Islet precursor cell (in vitro differentiated cells): Measurements from ENCODE around the gene HSPB1.
A peak's percentile ranks its signal among the peaks of the same experiment; 100 is the strongest.
"Not testable (repeated sequence)": the region's sequence is repeated elsewhere in the genome, so short reads cannot be mapped to it uniquely, and the experiment has no call there.

Experiments used
- DNase-seq: peaks from one replicate; pipeline ENCODE4 v3.0.0-alpha.2; 2018

Gene HSPB1

GRCh38 chr7:76302347-76303201 lies at the start of gene HSPB1:
Gene HSPB1, plus strand, starts transcription at chr7:76302673. Its CDS starts 40 bp downstream, at chr7:76302713.
- peak; percentile 93 for DNase-seq

GRCh38 chr7:76254781-76255180 lies 47.7 kb upstream of the HSPB1 start:
- no peak for DNase-seq

GRCh38 chr7:76257973-76258372 lies 44.5 kb upstream of the HSPB1 start:
- DNase-seq, result peak; percentile 70

- no peak for DNase-seq
Observed at GRCh38 chr7:76259124-76260093, 43.1 kb upstream of the HSPB1 start.

GRCh38 chr7:76260171-76260703 lies 42.2 kb upstream of the HSPB1 start:
- DNase-seq, result peak; percentile 96

GRCh38 chr7:76261329-76261728 lies 41.1 kb upstream of the HSPB1 start:
- DNase-seq, result no peak

GRCh38 chr7:76261931-76262330 lies 40.5 kb upstream of the HSPB1 start:
- DNase-seq, result no peak

- DNase-seq, result peak; percentile 86
Observed at GRCh38 chr7:76262683-76263402, 39.6 kb upstream of the HSPB1 start.

- no peak for DNase-seq
Observed at GRCh38 chr7:76265299-76265698, 37.2 kb upstream of the HSPB1 start.

GRCh38 chr7:76267107-76267893 lies 35.2 kb upstream of the HSPB1 start:
- no peak for DNase-seq

- no peak for DNase-seq
Observed at GRCh38 chr7:76267894-76268183, 34.6 kb upstream of the HSPB1 start.

GRCh38 chr7:76268376-76268775 lies 34.1 kb upstream of the HSPB1 start:
- DNase-seq, result no peak

- DNase-seq, result no peak
Observed at GRCh38 chr7:76269895-76270294, 32.6 kb upstream of the HSPB1 start.

- DNase-seq, result not testable (repeated sequence)
Observed at GRCh38 chr7:76271384-76271783, 31.1 kb upstream of the HSPB1 start.

GRCh38 chr7:76272142-76272541 lies 30.3 kb upstream of the HSPB1 start:
- DNase-seq, result no peak

- no peak for DNase-seq
Observed at GRCh38 chr7:76272851-76273497, 29.5 kb upstream of the HSPB1 start.

- DNase-seq, result no peak
Observed at GRCh38 chr7:76273503-76273902, 29.0 kb upstream of the HSPB1 start.

GRCh38 chr7:76278540-76278939 lies 23.9 kb upstream of the HSPB1 start:
- DNase-seq, result no peak

- no peak for DNase-seq
Observed at GRCh38 chr7:76280408-76280807, 22.1 kb upstream of the HSPB1 start.

- DNase-seq, result no peak
Observed at GRCh38 chr7:76281006-76281705, 21.3 kb upstream of the HSPB1 start.
